GM12892 (cell line): ENCODE results near the gene SHROOM4.

Experiments used
- POLR2A ChIP-seq: IDR thresholded peaks from 2 replicates; pipeline ENCODE4 v1.6.1; 2011; ENCODE audit warnings: low read depth, low read length, control low read depth
- POLR2AphosphoS5 ChIP-seq: IDR thresholded peaks from 2 replicates; pipeline ENCODE4 v1.6.1; 2011; ENCODE audit warnings: low read depth, low read length, control low read depth

DNA sequence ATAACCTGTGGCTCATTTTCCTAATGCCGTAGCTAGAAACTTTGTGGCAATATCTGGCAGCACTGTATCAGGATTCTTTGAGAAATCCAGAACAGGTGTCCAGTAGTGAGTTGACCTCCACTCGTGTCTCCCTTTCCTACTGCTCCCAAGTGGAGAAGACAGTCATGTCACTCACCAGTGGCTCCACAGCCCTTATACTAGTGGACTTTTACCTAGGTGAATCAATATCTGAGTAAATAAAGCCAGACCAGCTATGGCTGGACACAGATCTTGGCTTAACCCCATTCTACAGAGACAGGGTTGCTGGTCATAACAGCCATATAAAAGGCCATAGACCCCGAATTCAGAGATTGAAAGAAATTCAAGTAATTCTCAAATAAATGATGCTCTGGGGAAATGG lies 46.5 kb upstream of the SHROOM4 start:
- TF ChIP-seq POLR2AphosphoS5 = no peak
- TF ChIP-seq POLR2A = no peak
